ENCODE data around the gene NANP. TPM values are rescaled to one million over a fixed set of nuclear protein-coding genes. Genes with fewer than 3 reads are reported as not detected.
A peak's percentile ranks its signal among the peaks of the same experiment; 100 is the strongest.

Gene NANP, protein sequence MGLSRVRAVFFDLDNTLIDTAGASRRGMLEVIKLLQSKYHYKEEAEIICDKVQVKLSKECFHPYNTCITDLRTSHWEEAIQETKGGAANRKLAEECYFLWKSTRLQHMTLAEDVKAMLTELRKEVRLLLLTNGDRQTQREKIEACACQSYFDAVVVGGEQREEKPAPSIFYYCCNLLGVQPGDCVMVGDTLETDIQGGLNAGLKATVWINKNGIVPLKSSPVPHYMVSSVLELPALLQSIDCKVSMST
- total RNA-seq, result 1 to 10 TPM; 2.1 to 5.4 (median 4.8) TPM

DNA sequence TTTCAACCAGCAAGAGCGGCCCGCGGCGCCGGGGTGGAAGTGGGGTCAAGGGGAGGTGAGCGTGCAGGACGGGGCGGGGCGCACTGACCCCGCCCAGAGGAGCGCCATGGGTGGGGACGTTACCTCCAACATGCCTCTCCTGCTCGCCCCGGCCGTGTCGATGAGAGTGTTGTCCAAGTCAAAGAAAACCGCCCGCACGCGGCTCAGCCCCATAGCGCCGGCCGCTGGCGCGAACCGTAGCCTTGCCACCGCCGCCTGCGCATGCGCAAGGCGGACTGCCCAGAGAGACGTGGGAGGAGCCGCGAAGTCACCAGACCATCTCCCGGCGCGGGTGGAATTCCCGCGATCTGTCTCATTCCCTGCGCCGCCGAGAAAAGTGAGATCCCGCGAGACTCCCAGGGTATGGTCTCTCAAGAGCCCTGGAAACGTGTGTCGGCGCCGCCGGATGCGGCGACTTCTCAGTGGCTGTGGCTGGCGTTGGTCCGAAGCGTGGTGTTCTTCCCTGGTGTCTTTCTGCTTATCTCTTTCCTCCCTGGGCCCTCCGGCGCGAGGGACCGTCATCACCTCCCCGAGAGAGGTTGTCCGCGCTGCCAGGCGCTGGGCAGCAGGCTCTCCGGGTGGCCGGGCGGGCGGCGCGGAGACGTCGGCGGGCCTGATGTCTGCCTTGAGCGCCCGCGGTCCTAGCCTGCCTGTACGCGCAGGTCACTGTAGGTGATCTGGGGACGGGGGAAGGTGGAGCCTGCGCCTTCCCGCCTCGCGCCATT is at the start of gene NANP:
TSS of gene NANP (minus strand) at position 279 of the 764 bp plus-strand sequence. CDS start at position 213, 66 bp downstream.
- Histone ChIP-seq H3K9me3 (no peaks in the 10 kb centered on the region), H3K27me3 (no peaks in the 10 kb centered on the region), H3K4me1 (peaks cover 0 to 40% (median 11%) of the 10 kb centered on the region in 3 donors), H3K27ac (peak within 1 kb of the TSS; percentile 90 to 97 (median 96)), H3K4me3 (peak within 1 kb of the TSS; percentile 58 to 95 (median 81)), H3K36me3 (no peaks in the 10 kb centered on the region)
- WGBS, 2 donors, result 0% methylated on average over 4 to 15 of the region's 81 CpGs
- intact Hi-C loops (cut with DNase I), result no loop called here
- peak; percentile 80 for DNase-seq
- TF ChIP-seq, protein P1, sequence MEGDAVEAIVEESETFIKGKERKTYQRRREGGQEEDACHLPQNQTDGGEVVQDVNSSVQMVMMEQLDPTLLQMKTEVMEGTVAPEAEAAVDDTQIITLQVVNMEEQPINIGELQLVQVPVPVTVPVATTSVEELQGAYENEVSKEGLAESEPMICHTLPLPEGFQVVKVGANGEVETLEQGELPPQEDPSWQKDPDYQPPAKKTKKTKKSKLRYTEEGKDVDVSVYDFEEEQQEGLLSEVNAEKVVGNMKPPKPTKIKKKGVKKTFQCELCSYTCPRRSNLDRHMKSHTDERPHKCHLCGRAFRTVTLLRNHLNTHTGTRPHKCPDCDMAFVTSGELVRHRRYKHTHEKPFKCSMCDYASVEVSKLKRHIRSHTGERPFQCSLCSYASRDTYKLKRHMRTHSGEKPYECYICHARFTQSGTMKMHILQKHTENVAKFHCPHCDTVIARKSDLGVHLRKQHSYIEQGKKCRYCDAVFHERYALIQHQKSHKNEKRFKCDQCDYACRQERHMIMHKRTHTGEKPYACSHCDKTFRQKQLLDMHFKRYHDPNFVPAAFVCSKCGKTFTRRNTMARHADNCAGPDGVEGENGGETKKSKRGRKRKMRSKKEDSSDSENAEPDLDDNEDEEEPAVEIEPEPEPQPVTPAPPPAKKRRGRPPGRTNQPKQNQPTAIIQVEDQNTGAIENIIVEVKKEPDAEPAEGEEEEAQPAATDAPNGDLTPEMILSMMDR (IDR thresholded peaks at IDR 0.05), result peak in 1 of 6 experiments; percentile 17
- peak in 3 of 4 donors; percentile 27 to 69 (median 51) for TF ChIP-seq POLR2A (IDR thresholded peaks at IDR 0.05)

DNA sequence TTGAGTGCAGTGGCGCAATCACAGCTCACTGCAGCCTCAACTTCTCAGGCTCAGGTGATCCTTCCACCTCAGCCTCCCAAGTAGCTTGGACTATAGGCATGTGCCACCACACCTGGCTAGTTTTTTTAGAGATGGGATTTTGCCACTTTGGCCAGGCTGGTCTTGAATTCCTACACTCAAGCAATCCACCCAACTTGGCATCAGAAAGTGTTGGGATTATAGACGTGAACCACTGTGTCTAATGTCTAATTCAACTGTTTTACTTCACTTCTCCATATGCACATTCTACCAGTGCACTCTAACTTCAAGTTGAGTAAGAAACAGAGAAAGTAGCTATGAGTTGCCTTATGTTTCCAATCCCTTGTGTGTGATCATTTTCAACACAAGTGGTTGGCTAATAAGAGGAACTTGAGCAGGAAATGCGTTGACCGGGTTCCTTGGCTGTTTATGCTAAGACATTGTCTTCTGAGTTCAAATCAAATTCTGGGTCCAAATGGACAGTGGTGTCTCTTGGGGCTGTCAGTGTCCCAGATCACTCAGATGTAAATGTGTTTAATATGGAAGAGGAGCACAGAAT is 48.9 kb upstream of the NANP start:
- Histone ChIP-seq H3K27me3 (no peaks in the 10 kb centered on the region), H3K4me1 (peaks cover 0 to 25% (median 0%) of the 10 kb centered on the region in 3 donors), H3K27ac (no peak overlapping the region), H3K36me3 (peaks cover 21 to 55% (median 25%) of the 10 kb centered on the region in 3 donors), H3K9me3 (no peaks in the 10 kb centered on the region), H3K4me3 (no peak overlapping the region)
- intact Hi-C loops (cut with DNase I), result no loop called here
- 67 to 95% methylated on average over 4 of the region's 4 CpGs for WGBS, 2 donors
- DNase-seq, result no peak
- TF ChIP-seq POLR2A (IDR thresholded peaks at IDR 0.05), result no peak
- TF ChIP-seq, protein P1 (IDR thresholded peaks at IDR 0.05), result no peak

DNA sequence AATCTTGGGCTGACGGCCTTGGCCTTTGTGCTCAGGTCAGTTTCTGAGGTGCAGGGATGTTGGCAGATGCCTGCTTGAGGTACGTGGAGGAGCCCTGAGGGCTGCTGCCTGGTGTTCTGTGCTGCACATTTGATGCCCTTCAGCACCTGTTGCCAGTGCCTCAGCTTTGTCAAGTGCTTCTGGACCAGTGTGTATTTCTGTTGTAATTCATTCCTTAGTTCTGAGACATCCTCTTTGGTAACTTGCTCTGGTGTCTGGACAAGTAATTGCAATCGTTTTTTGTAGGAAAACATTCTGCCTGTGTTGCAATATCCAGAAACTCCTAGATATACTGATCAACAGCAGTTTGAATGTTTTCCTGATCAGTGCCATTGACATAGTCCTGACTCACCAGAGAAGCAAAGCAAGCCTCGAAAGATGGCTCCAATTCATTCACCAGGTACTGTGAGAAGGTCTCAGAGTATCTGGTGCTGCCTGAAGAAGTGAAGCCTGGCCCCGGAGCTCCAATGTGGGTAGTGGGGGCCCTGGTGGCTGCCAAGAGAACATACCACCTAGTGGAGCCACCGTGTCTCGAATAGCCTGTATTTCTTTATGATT is 46.1 kb upstream of the NANP start:
- no peak for TF ChIP-seq POLR2A (IDR thresholded peaks at IDR 0.05)
- TF ChIP-seq, protein P1 (IDR thresholded peaks at IDR 0.05), result no peak
- Histone ChIP-seq H3K4me1 (peaks cover 0 to 8% (median 0%) of the 10 kb centered on the region in 3 donors), H3K36me3 (peaks cover 6 to 27% (median 6%) of the 10 kb centered on the region in 3 donors), H3K27ac (no peak overlapping the region), H3K27me3 (no peaks in the 10 kb centered on the region), H3K9me3 (no peaks in the 10 kb centered on the region), H3K4me3 (no peak overlapping the region)
- WGBS, 2 donors, result 49 to 60% methylated on average over 6 to 7 of the region's 7 CpGs
- intact Hi-C loops (cut with DNase I), result no loop called here
- DNase-seq, result no peak

DNA sequence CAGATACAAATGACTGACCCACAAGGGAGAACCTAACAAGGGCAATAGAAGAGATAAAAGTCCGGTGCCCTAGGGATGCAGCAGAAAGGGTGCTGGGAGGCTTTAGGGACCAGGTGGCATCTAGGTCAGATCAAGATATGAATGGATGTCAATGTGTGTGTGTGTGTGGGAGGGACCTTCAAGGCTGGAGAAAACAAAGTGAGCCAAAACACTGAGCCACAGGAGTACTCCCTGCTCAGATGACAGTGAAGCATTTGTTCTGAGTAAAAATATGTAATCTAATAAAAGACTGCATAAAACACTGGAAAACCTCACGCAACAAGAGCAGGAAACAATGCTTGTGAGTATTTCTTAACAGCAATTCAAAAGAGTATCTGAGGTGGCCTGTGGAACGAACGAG is 44.6 kb upstream of the NANP start:
- Histone ChIP-seq H3K27me3 (no peaks in the 10 kb centered on the region), H3K9me3 (no peaks in the 10 kb centered on the region), H3K4me3 (no peak overlapping the region), H3K36me3 (peaks cover 0 to 12% (median 0%) of the 10 kb centered on the region in 3 donors), H3K27ac (no peak overlapping the region), H3K4me1 (peaks cover 0 to 8% (median 0%) of the 10 kb centered on the region in 3 donors)
- TF ChIP-seq, protein P1 (IDR thresholded peaks at IDR 0.05), result no peak
- no peak for TF ChIP-seq POLR2A (IDR thresholded peaks at IDR 0.05)
- intact Hi-C loops (cut with DNase I), result no loop called here
- 78 to 86% methylated on average over 4 of the region's 4 CpGs for WGBS, 2 donors
- no peak for DNase-seq

Measured in esophagus squamous epithelium (tissue), 5 donors.